ENCODE measurements around the gene STOML2.

The STOML2 gene

DNA sequence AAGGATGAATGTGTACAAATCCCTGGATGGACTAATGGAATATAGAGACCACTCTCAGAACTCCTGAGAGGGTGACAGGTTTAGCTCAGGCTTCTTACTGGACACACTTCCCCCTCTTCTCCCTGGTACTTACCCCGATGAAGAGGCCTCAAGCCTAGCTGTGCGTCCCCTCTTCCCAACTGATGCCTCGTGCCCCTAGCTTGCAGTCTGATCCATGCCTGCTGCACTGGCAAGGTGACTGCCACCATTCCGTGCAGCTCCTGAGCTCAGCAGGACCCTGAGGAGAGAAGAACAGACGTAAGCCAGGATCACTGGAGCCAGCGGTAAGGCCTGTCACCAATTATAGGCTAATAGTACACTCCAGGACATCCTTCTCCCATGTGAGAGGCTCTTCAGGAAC, 5.5 kb upstream of the STOML2 start:
- FAIRE-seq (no peak), DNase-seq (ENCODE audit: insufficient read length, low spot score) (no peak)

DNA sequence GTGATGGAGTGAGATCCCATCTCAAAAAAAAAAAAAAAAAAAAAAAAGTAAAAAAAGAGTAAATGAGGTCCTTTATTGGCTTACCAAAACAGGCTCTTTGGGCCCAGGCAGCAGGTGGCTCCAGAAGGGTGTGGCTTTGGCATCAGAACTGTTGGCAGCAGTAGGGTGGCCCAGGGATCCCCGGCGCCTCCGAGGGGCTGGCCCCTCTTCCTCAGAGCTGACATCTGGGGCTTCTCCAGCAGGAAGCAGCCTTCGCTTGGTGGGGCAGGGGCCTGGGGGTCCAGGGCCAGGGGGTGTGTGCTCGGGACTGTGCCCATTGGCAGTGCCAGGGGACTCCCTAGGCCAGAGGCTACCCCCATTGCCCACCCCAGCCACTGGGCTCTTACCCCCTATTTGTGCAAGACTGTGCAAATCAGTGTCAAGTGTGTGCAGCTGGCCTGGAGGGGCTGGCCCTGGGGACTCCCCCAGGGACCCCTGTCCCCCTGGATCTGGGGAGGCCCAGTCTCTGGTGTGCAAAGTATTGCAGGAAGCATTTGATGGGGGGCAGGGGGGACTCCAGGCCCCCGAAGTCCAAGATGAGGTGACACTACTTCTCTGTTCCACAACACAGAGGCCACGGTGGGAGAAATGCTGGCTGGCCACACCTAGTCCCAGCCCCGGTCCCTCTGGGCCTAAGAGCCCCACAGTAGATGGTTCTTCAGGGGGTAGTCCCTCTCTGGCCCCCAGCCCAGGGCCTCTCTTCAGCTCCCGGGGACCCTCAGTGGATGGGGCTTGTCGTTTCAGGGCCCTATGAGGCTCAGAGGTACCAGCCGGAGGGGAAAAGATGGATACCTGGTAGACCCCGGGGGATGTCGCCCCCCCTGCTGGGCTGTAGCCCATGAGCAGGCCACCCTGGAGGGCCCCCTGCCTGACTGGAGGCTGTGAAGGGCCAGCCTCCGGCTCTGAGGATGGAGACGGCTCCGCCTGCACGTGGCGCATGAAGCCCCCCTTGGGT, 4.7 kb upstream of the STOML2 start:
- FAIRE-seq (no peak), DNase-seq (ENCODE audit: insufficient read length, low spot score) (no peak)

DNA sequence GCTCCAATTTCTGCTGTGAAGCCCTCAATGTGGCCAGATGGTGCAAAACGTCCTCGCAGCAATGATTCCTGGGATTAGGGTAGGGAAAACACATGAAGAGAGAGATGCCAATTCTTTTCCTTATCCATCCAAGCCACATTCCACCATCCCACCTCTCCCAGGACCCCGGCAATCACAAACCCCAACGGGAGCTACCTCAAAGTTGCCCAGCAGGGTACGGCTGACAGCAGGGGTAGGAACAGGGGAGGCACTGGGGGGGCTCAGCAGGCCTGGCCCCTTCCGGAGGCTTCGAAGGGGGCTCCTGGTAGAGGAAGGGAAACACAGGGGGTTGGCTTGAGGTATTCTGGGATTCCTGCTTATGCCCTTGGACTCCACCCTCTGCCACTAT, 3.4 kb upstream of the STOML2 start:
- no peak for FAIRE-seq
- DNase-seq (ENCODE audit: insufficient read length, low spot score) = no peak

DNA sequence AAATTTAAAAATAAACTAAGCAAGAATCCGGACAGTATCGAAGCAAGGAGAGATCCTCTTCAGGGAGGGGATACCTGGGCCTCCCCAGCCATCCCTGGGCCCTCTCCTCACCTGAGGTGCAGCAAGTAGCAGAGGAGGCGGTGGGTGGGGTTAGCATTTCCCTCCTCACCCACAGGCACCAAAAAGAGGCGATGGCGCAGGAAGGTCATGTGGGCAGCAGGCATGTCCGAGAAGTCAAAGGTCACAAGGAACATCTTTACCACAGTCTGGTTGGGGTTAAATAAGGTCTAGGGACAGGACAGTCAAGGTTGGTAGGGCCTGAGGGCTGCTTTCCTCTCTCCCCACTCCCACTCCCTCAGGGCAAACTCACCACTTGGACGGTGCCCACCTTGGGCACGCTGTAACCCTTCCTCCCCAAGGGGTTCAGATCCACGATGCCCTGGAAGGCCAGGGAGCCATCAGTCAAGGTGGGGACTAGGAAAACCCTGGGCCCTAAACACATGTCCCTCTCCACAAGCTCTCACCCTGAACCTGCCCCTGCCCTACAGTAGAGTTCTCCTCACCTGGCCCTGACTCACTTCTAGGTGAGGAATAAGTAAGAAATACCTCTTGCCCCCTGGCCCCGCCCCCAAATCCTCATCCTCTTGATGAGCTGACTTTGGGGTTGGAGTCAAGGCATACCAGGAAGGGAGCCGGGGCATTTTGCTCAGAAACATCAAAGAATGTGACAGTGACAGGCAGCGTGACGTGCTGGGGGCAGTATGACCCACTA, 2.8 kb upstream of the STOML2 start:
- FAIRE-seq = no peak
- no peak for DNase-seq (ENCODE audit: insufficient read length, low spot score)

DNA sequence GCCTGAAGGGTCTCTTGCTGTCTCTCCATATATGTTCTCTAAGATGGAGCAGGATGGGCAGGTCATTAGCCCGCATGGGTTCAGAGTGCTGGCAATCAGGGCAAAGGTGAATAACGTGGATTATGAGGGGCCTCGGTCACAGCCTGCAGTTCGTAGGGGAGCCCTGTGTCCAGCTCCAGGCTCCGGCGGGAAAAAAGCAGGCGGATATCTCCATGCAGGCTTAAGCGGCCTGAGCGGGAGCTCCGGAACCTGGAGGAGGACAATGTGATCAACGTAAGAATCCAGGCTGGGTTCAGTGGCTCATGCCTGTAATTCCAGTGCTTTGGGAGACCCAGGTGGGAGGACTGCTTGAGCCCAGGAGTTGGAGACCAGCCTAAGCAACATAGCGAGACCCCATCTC, 2.2 kb upstream of the STOML2 start:
- FAIRE-seq (no peak), DNase-seq (ENCODE audit: insufficient read length, low spot score) (no peak)

DNA sequence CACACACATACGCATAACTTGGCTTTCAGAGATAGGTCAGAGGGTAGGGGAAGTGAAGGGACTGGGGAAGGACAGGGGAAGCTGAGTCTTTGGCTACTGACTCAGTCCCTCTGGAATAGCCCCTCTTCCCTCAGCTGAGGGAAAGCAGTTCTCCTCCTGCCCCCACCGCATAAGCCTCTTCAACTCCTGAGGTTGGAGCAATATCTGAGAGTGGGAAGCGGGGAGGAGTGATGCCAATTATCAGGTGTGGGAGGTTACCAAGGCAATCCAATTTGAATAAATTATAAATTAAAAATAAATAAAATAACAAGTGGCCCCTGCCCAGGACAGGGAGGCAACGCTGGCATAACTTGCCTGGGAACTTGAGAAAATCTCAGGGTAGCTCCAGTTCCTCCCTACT, 1.7 kb upstream of the STOML2 start:
- FAIRE-seq = no peak
- DNase-seq (ENCODE audit: insufficient read length, low spot score) = no peak

DNA sequence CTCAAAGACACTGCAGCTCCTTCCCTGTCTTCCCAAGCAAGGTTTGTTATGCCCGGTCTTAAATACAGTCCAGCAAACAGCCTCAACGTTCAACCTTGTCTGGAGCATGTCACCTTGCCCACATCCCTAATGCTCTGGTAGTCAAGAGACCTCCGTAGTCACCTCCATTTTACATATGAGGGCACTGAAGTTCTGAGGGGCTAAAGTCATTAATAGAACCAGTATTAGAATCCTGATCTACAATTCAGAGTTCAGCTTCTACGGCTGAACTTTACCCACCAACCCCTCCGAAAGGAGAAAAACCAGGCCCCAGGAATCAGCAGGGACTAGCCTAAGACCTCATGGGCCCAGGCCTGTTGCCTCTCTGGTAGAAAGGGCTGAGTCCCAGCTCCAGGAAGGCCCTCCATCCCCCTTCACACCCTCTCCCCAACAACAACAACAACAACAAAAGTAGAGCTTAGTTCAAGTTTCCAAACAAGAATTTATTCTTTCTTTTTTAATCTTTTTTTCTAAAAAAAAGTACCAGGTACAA, 795 bp upstream of the STOML2 start:
- no peak for FAIRE-seq
- no peak for DNase-seq (ENCODE audit: insufficient read length, low spot score)

DNA sequence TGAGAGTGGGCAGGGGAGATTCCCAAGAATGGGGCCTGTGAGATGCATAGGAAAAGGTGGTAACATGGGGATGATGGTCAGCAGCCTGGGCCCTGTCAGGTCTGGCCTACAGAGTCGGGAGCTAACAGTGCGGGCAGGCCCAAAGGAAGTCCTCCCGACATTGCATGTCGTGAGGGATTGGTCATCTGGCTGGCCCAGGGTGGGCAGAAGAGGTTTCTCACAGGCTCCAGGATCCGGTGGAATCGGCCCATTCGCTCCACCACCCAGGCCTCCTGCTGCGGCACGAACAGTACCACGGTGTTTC, 514 bp downstream of the STOML2 start:
- no peak for FAIRE-seq
- no peak for DNase-seq (ENCODE audit: insufficient read length, low spot score)

DNA sequence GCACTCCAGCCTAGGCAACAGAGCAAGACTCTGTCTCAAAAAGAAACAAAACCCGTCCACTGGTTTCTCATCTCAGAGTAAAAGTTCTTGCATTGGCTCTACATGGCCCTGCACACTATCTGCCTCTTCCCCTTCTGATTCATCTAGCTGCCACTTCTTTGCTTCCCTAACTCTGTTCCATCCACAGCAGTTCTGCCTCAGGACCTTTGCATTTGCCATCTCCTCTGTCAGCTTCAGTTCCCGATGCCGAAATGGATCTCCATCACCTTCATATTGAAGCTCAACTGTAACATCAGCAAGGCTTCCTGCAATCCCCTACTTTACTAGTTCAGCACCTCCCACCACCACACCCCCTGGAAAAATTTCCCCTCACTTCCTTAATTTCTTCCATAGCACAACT, 5.4 kb downstream of the STOML2 start:
- DNase-seq (ENCODE audit: insufficient read length, low spot score) = no peak
- no peak for FAIRE-seq

DNA sequence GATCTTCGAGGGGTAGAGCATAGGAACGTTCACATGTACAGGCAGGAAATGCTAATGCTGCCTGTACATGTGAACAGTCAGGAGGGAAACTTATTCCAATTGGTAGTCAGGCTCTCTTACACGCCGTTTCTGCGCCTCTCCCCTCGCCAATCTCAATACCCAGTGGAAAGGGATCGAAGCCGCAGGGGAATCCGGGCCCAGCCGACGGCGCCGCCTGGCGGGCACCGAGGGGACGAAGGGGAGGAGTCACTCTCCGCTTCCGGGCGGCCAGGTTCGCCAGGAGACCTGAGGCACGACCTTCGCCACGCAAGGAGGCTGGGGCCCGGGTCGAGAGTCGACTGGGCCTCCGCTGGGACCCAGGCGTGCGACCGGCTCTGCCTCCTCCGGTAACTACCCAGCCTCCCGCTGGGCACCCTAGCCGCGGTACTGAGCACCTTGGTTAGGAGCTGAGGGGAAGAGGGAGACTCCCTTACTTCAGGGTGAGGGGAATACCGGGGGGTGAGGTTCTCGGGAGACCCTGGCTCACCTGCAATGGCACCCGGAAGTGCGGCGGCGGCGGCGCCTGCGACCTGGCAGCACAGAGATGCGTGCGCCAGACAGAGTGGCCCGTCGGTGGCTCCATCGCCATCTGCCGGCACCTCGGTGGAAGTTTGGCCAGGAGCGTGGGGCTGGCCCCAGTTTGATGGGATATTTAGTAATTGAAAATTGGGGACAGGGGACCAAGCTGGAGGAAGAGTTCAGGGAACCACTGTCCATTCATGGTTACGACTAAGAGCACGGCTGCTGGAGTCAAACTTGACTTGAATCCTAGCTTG, 6.7 kb downstream of the STOML2 start, which contains the start of gene PIGO:
PIGO (minus strand) TSS at position 557 of the 815 bp plus-strand sequence. CDS start 1,026 bp downstream, outside the sequence.
- peak; percentile 54 for FAIRE-seq

DNA sequence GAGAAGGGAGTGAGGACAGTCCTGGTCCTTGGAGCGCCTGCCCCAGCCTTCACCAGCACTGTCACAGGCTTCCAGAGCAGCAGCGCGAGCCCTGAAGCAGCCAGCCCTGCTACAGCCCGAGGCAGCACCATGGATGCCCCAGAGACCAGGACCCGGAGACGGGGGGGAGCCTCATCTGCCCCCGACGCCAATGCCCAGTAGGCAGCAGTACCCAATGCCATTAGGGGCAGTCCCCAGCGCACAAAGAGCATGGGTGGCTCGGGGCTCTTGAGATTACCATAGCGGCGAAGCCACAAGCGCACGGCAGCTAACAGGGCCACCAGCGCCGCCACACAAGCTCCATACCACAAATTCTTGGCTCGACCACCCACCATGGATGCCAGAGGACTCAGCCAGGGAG, 11.4 kb downstream of the STOML2 start:
- DNase-seq (ENCODE audit: insufficient read length, low spot score) (no peak), FAIRE-seq (no peak)

More for the DNA sequence above, 6.7 kb downstream of the STOML2 start, which contains the start of gene PIGO:
- peak; percentile 70 for DNase-seq (ENCODE audit: insufficient read length, low spot score)

DNA sequence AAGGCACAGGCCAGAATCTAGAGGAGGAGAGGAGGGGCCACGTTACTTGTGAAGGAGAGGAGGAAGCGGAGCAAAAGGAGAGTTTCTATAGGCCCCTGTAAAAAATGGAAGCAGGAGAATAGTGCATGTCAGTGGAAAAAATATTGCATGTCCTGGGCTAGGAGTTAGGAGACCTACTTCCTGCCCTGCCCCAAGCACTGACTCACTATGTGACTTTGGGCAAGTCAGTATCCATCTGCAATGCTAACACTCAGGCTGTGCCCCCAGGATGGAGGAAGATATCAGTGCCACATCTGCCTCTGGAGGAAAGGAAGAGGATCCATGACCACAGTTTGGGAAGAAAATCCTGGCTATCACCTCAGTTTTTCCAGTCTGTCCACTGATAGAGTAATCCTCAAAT, 13.5 kb downstream of the STOML2 start:
- no peak for FAIRE-seq
- DNase-seq (ENCODE audit: insufficient read length, low spot score) = no peak

DNA sequence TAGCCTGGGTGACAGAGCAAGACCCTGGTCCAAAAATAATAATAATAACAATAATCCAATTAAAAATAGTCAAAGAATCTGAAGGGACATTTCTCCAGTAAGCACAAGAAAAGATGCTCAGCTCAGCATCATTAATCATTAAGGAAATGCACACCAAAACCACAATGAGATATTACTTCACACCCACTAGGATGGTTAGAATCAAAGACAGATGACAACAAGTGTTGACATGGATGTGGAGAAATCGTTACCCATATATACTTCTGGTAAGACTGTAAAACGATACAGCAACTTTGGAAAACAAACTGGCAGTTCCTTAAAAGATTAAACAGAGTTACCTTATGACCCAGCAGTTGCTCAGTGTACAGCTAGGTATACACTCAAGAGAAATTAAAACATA, 17.9 kb downstream of the STOML2 start:
- no peak for FAIRE-seq
- DNase-seq (ENCODE audit: insufficient read length, low spot score) = no peak

DNA sequence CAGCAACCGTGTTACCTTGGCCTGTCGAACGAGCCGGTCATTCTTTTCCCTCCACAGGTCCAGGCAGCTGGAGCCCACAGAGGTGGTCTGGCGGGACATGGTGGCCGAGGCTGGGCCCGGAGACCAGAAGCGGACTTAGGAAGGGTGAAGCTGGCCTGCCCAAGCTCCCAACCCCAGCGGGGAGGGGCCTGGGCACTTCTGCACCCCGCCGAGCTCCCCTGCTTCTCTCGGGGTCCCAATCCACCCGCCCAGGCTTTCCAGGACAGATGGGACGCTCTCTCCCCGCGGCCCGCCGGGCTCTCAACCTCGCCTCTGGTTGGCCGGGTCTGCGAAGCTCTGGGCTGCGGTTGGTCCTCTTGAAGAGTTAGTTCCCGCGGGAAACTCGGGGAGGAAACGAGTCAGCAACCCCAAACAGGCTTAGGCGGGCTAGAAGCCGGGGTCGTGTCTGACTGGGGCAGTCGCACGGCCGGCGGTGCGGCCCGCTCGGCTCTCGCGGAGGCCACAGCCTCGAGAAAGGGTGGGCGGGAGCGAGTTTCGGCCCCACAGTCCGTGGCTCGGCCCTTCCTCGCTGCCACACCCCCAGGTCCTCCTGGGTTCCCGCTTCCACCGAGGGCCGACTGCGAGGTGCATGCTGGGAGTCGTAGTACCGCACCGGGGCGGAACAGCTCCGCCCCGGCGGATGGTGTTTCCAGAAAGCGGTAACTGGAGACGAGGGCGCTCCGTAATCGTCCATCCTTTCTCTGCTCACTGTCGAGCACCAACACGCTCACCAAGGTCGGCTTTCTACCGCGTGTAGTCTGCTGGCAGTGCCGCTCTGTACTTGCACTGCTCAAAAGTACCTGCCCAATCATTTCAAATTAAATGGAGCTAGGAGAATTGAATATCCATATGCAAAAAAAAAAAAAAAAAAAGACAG, 23.2 kb downstream of the STOML2 start, which contains the start of gene FANCG:
FANCG (minus strand) TSS at position 517 of the 916 bp plus-strand sequence; CDS start at position 99, 418 bp downstream.
- FAIRE-seq (no peak), DNase-seq (ENCODE audit: insufficient read length, low spot score) (peak; percentile 81)

DNA sequence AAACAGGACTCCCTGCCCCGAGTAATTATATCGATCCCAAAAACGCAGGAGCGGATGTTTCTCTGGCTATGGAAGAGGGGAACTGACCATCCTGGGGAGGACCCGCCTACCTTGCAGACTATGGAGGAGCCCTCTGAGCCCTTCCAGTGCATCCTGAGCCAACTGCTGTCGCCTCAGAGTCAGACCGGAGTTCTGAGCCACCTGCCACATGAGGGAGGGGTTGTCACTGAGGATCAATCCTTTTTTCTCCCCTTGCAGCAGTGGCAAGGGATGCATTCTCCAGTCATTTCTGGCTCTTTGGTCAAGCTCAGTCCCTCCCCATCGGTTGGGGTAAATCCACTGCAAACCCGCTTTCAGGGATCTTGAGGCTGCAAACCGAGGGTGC, 23.9 kb downstream of the STOML2 start:
- DNase-seq (ENCODE audit: insufficient read length, low spot score) (no peak), FAIRE-seq (no peak)

DNA sequence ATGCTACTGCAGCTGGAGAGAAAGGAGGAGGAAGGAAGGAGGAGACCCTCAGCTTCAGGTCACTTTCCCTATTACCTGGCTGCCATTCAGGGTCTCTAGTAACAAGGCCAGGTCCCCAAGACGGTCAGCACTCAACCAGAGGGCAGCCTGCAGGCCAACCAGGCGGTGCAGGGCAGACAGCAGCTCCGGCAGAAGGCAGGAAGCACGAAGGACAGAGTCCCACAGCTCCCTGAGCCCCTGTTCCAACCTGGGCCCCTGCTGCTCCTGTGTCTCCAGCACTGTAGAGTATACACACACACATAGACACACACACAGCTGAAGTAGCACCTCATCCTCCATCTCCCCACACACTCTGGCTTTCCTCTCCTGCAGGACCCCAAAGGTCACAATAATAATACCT, 24.9 kb downstream of the STOML2 start:
- FAIRE-seq = no peak
- no peak for DNase-seq (ENCODE audit: insufficient read length, low spot score)

DNA sequence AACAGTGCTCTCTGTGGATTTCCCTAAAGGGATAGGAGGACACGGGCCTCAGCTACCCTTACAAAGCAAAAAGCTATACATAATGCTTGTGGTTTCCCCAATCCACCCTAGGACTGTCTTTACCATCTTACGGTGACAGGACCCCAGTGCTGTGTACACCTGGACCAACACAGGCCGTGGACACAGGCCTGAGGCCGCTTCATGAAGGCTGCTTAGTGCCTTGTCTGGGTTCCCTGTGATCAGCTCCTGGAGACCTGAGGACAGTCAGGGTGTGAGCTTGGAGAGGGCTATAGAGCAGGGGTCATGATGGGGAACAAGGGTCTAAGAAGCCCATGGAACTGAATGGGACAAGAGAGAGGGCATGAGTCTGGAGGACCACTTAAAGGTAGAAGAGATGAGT, 26.1 kb downstream of the STOML2 start:
- DNase-seq (ENCODE audit: insufficient read length, low spot score) (no peak), FAIRE-seq (no peak)

DNA sequence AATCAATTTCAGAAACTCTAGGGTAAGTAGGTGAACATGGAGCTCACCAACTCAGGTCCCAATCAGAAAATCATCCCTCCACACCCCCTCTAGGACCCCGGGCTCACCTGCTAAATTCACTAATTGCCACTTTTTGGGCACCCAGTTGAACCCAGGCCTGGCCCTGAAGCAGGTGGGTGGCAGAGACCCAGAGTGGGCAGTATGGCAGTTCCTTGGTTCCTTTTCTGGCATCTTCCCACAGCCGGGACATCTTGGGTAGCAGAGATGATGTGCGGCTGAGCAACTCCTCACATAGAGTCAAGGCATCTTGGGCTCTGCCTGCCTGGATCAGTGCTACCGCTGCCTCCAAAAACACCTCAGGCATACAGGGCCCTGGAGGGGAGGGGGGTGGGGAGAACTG, 27.6 kb downstream of the STOML2 start:
- no peak for FAIRE-seq
- no peak for DNase-seq (ENCODE audit: insufficient read length, low spot score)

DNA sequence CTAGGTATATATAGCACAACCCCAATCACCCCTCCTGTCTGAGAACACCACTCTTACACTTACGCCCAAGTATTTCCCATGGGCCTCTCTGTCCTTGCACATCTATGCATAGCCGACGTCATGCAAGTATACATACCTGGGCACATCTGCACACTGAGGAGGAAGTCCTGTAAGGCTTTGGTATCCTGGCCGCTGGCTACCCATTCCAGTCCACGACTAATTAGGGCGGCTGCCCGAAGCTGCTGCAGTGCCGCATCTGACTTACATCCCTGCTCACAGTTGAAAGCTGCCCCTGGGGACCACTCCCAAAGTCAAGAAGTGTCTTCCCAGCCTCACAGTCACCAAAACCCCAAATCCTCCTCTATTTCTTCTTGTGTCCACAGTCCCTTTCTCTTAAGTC, 28.1 kb downstream of the STOML2 start:
- no peak for FAIRE-seq

DNA sequence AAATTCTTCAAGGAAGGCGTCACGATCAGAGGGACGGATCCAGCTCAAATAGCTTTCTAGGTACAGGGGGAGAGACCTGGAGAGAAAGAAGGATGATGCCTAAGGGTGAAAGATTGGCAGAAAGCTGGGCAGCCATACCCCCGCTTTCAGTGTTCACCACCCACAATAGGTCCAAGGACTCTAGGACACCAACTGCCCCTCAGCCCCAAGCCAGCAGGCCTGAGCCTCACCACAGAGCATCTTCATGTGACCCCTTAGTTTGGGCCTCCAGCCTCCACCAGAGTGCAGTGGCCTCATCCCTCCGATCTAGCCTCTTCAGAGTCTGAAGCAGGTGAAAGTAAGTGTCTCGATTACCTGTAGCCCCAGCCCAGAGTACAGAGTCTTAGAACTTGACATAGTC, 28.8 kb downstream of the STOML2 start:
- FAIRE-seq (no peak), DNase-seq (ENCODE audit: insufficient read length, low spot score) (no peak)

More for the DNA sequence above, 28.1 kb downstream of the STOML2 start:
- DNase-seq (ENCODE audit: insufficient read length, low spot score) = no peak
